Neural progenitor cell (in vitro differentiated cells): ENCODE data around the gene RNPS1.

Source experiments
- EZH2 ChIP-seq: fragments of 200-600 bp; sonication (generic); IDR thresholded peaks from 2 replicates; pipeline ENCODE4 v1.6.1; 2017; ENCODE audit warnings: antibody characterized with exemption, mild to moderate bottlenecking, moderate library complexity
- TF ChIP-seq, protein P1 (sequence below): fragments of 200-600 bp; sonication (generic); IDR thresholded peaks from 2 replicates; pipeline ENCODE4 v1.5.1; 2017; ENCODE audit warnings: antibody characterized with exemption, mild to moderate bottlenecking

DNA sequence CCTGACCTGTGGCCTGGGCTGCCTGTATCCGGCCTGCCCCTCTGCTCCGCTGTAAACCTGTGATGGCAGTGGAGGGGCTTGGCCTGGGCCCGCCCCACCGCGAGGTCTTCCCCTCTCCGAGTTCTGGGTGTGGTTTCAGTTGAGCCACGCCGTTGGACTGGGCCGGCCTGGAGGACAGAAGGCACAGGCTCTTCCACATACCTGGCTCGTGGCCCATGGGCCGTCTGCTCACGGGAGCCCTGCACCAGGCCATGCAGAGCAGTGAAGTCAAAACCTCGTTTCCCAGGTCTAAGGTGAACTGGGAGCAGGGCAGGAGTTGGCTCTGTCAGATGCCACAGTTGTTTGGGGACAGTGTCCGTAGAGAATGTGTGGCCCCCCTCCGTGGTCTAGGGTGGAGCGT is 5.6 kb upstream of the RNPS1 start:
- TF ChIP-seq, protein P1, sequence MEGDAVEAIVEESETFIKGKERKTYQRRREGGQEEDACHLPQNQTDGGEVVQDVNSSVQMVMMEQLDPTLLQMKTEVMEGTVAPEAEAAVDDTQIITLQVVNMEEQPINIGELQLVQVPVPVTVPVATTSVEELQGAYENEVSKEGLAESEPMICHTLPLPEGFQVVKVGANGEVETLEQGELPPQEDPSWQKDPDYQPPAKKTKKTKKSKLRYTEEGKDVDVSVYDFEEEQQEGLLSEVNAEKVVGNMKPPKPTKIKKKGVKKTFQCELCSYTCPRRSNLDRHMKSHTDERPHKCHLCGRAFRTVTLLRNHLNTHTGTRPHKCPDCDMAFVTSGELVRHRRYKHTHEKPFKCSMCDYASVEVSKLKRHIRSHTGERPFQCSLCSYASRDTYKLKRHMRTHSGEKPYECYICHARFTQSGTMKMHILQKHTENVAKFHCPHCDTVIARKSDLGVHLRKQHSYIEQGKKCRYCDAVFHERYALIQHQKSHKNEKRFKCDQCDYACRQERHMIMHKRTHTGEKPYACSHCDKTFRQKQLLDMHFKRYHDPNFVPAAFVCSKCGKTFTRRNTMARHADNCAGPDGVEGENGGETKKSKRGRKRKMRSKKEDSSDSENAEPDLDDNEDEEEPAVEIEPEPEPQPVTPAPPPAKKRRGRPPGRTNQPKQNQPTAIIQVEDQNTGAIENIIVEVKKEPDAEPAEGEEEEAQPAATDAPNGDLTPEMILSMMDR, result no peak
- TF ChIP-seq EZH2, result no peak
